ENCODE results near the gene DDA1. TPM values are rescaled to one million over a fixed set of nuclear protein-coding genes. Genes with fewer than 3 reads are reported as not detected.
A peak's percentile ranks its signal among the peaks of the same experiment; 100 is the strongest.

DDA1 gene
- total and polyA plus RNA-seq, 2 of the 13 experiments (the other 11 are each of a cell fraction or from before 2014, with no cell fraction given), result 24.5 to 26.0 TPM

- TF ChIP-seq SALL2 (CRISPR knock-in tag; IDR thresholded peaks at IDR 0.05) (0 out of 2 replicates have a peak, but pooled peaks have one; percentile 1), MBD4 (IDR thresholded peaks at IDR 0.05; ENCODE audit: borderline replicate concordance, low read length) (no peak), GABPA (IDR thresholded peaks at IDR 0.05; ENCODE audit: low read depth, low read length) (peak; percentile 65), GABPA (CRISPR knock-in tag; IDR thresholded peaks at IDR 0.05; ENCODE audit: low read depth) (peak; percentile 94), ZBTB33 (CRISPR knock-in tag; IDR thresholded peaks at IDR 0.05) (peak; percentile 37; the same call in 1 of the 2 replicates), NR3C1 (CRISPR knock-in tag; IDR thresholded peaks at IDR 0.05) (no peak), SRY (CRISPR knock-in tag; IDR thresholded peaks at IDR 0.05) (peak; percentile 21; the same call in 1 of the 2 replicates), HDAC2 (CRISPR knock-in tag; IDR thresholded peaks at IDR 0.05) (peak; percentile 59; the same call in 1 of the 2 replicates), ZNF687 (CRISPR knock-in tag; IDR thresholded peaks at IDR 0.05) (peak; percentile 85), ZNF251 (CRISPR knock-in tag; IDR thresholded peaks at IDR 0.05) (no peak), ZNF562 (CRISPR knock-in tag; IDR thresholded peaks at IDR 0.05; ENCODE audit: borderline replicate concordance) (no peak), SALL1 (CRISPR knock-in tag; IDR thresholded peaks at IDR 0.05) (peak; percentile 51), ZNF772 (CRISPR knock-in tag; IDR thresholded peaks at IDR 0.05) (0 out of 2 replicates have a peak, but pooled peaks have one; percentile 67), MEIS2 (CRISPR knock-in tag; IDR thresholded peaks at IDR 0.05) (peak; percentile 15; the same call in 1 of the 2 replicates), FOXC1 (CRISPR knock-in tag; IDR thresholded peaks at IDR 0.05; ENCODE audit: borderline replicate concordance) (no peak), ADNP (CRISPR knock-in tag; IDR thresholded peaks at IDR 0.05) (no peak), ZNF574 (CRISPR knock-in tag; IDR thresholded peaks at IDR 0.05) (peak; percentile 82), ZNF75D (CRISPR knock-in tag; IDR thresholded peaks at IDR 0.05; ENCODE audit: borderline replicate concordance) (no peak)
- TF ChIP-seq, protein P1, sequence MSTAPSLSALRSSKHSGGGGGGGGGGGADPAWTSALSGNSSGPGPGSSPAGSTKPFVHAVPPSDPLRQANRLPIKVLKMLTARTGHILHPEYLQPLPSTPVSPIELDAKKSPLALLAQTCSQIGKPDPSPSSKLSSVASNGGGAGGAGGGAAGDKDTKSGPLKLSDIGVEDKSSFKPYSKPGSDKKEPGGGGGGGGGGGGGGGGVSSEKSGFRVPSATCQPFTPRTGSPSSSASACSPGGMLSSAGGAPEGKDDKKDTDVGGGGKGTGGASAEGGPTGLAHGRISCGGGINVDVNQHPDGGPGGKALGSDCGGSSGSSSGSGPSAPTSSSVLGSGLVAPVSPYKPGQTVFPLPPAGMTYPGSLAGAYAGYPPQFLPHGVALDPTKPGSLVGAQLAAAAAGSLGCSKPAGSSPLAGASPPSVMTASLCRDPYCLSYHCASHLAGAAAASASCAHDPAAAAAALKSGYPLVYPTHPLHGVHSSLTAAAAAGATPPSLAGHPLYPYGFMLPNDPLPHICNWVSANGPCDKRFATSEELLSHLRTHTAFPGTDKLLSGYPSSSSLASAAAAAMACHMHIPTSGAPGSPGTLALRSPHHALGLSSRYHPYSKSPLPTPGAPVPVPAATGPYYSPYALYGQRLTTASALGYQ (CRISPR knock-in tag; IDR thresholded peaks at IDR 0.05), result 0 out of 2 replicates have a peak, but pooled peaks have one; percentile 42
Measured at GRCh38 chr19:17336872-17337674, 27.7 kb downstream of the DDA1 start, which contains the start of gene GTPBP3 (continued).
